ENCODE results near the gene OCEL1. TPM values are rescaled to one million over a fixed set of nuclear protein-coding genes. Genes with fewer than 3 reads are reported as not detected.

The OCEL1 gene
- polyA plus RNA-seq, 1 donor from 2014 or later, result 1.9 TPM

DNA sequence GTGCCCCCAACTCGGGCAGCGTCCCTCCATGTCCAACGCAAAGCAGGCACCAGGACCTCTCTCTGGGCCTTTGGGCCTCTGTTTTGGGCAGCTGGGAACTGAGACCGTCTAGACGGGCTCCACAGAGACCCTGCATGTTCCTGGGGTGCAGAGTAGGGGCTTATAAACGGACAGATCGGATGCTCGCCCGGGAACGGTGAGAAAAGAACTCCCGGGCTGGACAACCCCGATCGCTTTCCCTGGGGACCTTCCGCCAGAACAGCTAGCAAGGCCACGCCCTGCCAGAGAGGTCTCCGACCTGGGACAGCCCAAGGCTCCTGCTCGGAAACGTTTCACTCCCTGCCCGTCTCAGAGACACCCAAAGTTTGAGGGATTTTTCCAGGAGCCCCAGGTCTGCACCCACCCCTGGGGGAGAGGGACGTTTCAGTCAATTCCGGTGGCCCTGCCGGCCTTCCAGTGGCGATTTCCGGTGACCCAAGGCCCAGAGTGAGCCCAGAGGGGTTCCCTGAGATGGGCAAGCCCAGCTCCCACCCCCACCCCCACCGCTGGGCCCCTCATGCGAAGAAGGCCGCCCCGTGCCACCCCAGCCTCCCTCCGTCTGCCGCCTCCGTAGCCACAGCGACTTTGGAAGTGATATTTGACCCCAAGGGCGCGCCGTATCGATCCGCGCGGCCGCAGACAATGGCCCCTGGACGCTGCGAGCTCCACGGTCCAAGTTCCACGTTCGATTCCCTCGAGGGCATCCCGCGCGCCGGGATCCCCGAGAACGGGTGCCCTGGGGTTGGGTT lies 18.0 kb downstream of the OCEL1 start:
- H3K27ac ChIP-seq (ENCODE audit: low read length), result no peak overlapping the region
- no peaks in the 10 kb centered on the region for H4K20me1 ChIP-seq (ENCODE audit: insufficient read depth)
- H3K36me3 ChIP-seq (ENCODE audit: insufficient read depth, low read length), result no peaks in the 10 kb centered on the region
- peak overlapping the region; percentile 59 for H3K4me2 ChIP-seq (ENCODE audit: low read length)
- no peaks in the 10 kb centered on the region for H3K9me2 ChIP-seq (ENCODE audit: insufficient read depth, low read length)
- no peaks in the 10 kb centered on the region for H3F3A ChIP-seq (ENCODE audit: insufficient read depth, low read length, poor library complexity, severe bottlenecking)
- H3K79me2 ChIP-seq (replicated peaks; ENCODE audit: insufficient read depth, low read length), result peaks cover 13% of the 10 kb centered on the region
- no peaks in the 10 kb centered on the region for H3K27me3 ChIP-seq (ENCODE audit: insufficient read depth, low read depth, low read length)
- H3K4me3 ChIP-seq (ENCODE audit: low read length), result peak overlapping the region; percentile 70
- TF ChIP-seq, protein P1, sequence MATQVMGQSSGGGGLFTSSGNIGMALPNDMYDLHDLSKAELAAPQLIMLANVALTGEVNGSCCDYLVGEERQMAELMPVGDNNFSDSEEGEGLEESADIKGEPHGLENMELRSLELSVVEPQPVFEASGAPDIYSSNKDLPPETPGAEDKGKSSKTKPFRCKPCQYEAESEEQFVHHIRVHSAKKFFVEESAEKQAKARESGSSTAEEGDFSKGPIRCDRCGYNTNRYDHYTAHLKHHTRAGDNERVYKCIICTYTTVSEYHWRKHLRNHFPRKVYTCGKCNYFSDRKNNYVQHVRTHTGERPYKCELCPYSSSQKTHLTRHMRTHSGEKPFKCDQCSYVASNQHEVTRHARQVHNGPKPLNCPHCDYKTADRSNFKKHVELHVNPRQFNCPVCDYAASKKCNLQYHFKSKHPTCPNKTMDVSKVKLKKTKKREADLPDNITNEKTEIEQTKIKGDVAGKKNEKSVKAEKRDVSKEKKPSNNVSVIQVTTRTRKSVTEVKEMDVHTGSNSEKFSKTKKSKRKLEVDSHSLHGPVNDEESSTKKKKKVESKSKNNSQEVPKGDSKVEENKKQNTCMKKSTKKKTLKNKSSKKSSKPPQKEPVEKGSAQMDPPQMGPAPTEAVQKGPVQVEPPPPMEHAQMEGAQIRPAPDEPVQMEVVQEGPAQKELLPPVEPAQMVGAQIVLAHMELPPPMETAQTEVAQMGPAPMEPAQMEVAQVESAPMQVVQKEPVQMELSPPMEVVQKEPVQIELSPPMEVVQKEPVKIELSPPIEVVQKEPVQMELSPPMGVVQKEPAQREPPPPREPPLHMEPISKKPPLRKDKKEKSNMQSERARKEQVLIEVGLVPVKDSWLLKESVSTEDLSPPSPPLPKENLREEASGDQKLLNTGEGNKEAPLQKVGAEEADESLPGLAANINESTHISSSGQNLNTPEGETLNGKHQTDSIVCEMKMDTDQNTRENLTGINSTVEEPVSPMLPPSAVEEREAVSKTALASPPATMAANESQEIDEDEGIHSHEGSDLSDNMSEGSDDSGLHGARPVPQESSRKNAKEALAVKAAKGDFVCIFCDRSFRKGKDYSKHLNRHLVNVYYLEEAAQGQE (IDR thresholded peaks at IDR 0.05; ENCODE audit: borderline replicate concordance), result no peak
- TF ChIP-seq EZH2 (IDR thresholded peaks at IDR 0.05; ENCODE audit: borderline replicate concordance, insufficient read depth, low read length, poor library complexity, severe bottlenecking), result no peak
- TF ChIP-seq RAD21 (conservative IDR thresholded peaks at IDR 0.05), result no peak
- TF ChIP-seq MXI1 (conservative IDR thresholded peaks at IDR 0.05; ENCODE audit: poor library complexity, severe bottlenecking), result no peak
- no peak overlapping the region for H2AFZ ChIP-seq (ENCODE audit: low read depth, low read length)
- H3K9ac ChIP-seq (ENCODE audit: low read length), result peak overlapping the region; percentile 57
- H3K9me3 ChIP-seq (ENCODE audit: low read length), result no peaks in the 10 kb centered on the region

GRCh38 chr19:17244618-17245534 lies 18.9 kb downstream of the OCEL1 start:
- H3K27me3 ChIP-seq (ENCODE audit: insufficient read depth, low read depth, low read length), result no peaks in the 10 kb centered on the region
- H3K79me2 ChIP-seq (replicated peaks; ENCODE audit: insufficient read depth, low read length), result peaks cover 13% of the 10 kb centered on the region
- H3K9me3 ChIP-seq (ENCODE audit: low read length), result no peaks in the 10 kb centered on the region
- peak overlapping the region; percentile 70 for H3K4me3 ChIP-seq (ENCODE audit: low read length)
- no peaks in the 10 kb centered on the region for H3K9me2 ChIP-seq (ENCODE audit: insufficient read depth, low read length)
- H3K27ac ChIP-seq (ENCODE audit: low read length), result no peak overlapping the region
- peak overlapping the region; percentile 59 for H3K4me2 ChIP-seq (ENCODE audit: low read length)
- no peaks in the 10 kb centered on the region for H3K36me3 ChIP-seq (ENCODE audit: insufficient read depth, low read length)
- no peak overlapping the region for H2AFZ ChIP-seq (ENCODE audit: low read depth, low read length)
- H4K20me1 ChIP-seq (ENCODE audit: insufficient read depth), result no peaks in the 10 kb centered on the region
- TF ChIP-seq EZH2 (IDR thresholded peaks at IDR 0.05; ENCODE audit: borderline replicate concordance, insufficient read depth, low read length, poor library complexity, severe bottlenecking) (no peak), CTCF (IDR thresholded peaks at IDR 0.05; ENCODE audit: poor library complexity, severe bottlenecking) (no peak), MXI1 (conservative IDR thresholded peaks at IDR 0.05; ENCODE audit: poor library complexity, severe bottlenecking) (peak; percentile 37), SMC3 (conservative IDR thresholded peaks at IDR 0.05; ENCODE audit: poor library complexity) (no peak), POLR2AphosphoS5 (IDR thresholded peaks at IDR 0.05) (no peak), EP300 (conservative IDR thresholded peaks at IDR 0.05; ENCODE audit: poor library complexity, severe bottlenecking) (no peak)
- H3F3A ChIP-seq (ENCODE audit: insufficient read depth, low read length, poor library complexity, severe bottlenecking), result no peaks in the 10 kb centered on the region
- peak overlapping the region; percentile 57 for H3K9ac ChIP-seq (ENCODE audit: low read length)
